A673 (cell line): Measurements from ENCODE around the gene ARHGAP26. TPM values are rescaled to one million over a fixed set of nuclear protein-coding genes. Genes with fewer than 3 reads are reported as not detected.
"Not testable (repeated sequence)": the region's sequence is repeated elsewhere in the genome, so short reads cannot be mapped to it uniquely, and the experiment has no call there.

Source experiments
- BruUV-seq: library from RNA; stranded (reverse); fragments of 400-500 nt; replicated peaks from 2 replicates; lab custom pipeline; 2021; lab: Mats Ljungman, UMichigan
- CTCF ChIA-PET: fragments of 300-600 bp; sonication (Branson Sonifier 250); formaldehyde crosslinking; loops from one replicate; lab custom pipeline; 2022; ENCODE audit warnings: antibody characterized with exemption; lab: Charles Lee
- POLR2A ChIA-PET: fragments of 300-600 bp; sonication (Branson Sonifier 250); formaldehyde crosslinking; loops from one replicate; lab custom pipeline; 2022; ENCODE audit warnings: antibody characterized with exemption; ENCODE audit not compliant: low non-redundant PET; lab: Charles Lee
- DNase-seq: peaks from one replicate; pipeline ENCODE4 v3.0.0-alpha.2; 2015; ENCODE audit warnings: low spot score
- H3K27ac ChIP-seq: fragments of 200-600 bp; sonication (generic); 2 replicates; pipeline ENCODE4 v1.5.1; 2016; ENCODE audit warnings: mixed run types, low read depth, mild to moderate bottlenecking, mixed read lengths, antibody characterized with exemption, low read length; ENCODE audit not compliant: poor library complexity, severe bottlenecking
- H3K27me3 ChIP-seq: fragments of 200-600 bp; sonication (generic); replicated peaks from 2 replicates; pipeline ENCODE4 v1.6.1; 2017; ENCODE audit warnings: mixed run types, low read depth, mild to moderate bottlenecking, mixed read lengths, antibody characterized with exemption, low read length; ENCODE audit not compliant: insufficient read depth, poor library complexity
- H3K36me3 ChIP-seq: fragments of 200-600 bp; sonication (generic); 2 replicates; pipeline ENCODE4 v1.6.1; 2016; ENCODE audit warnings: mixed run types, mild to moderate bottlenecking, mixed read lengths, antibody characterized with exemption, low read length; ENCODE audit not compliant: insufficient read depth, poor library complexity, severe bottlenecking
- H3K4me1 ChIP-seq: fragments of 200-600 bp; sonication (generic); 2 replicates; pipeline ENCODE4 v1.6.1; 2017; ENCODE audit warnings: mixed run types, mild to moderate bottlenecking, mixed read lengths, antibody characterized with exemption, low read length; ENCODE audit not compliant: insufficient read depth, poor library complexity, severe bottlenecking
- H3K4me3 ChIP-seq: fragments of 200-600 bp; sonication (generic); 2 replicates; pipeline ENCODE4 v1.5.1; 2016; ENCODE audit warnings: low read depth, mixed run types, mild to moderate bottlenecking, mixed read lengths, low read length; ENCODE audit not compliant: poor library complexity, severe bottlenecking
- H3K9me3 ChIP-seq: fragments of 200-600 bp; sonication (generic); 2 replicates; pipeline ENCODE4 v1.6.1; 2016; ENCODE audit warnings: mixed run types, low read depth, mild to moderate bottlenecking, mixed read lengths, antibody characterized with exemption, low read length; ENCODE audit not compliant: poor library complexity, severe bottlenecking
- EZH2 ChIP-seq: fragments of 200-600 bp; sonication (generic); IDR thresholded peaks from 2 replicates; pipeline ENCODE4 v1.6.1; 2017; ENCODE audit warnings: borderline replicate concordance, low read depth, mild to moderate bottlenecking, mixed read lengths, antibody characterized with exemption, low read length; ENCODE audit not compliant: poor library complexity, severe bottlenecking
- intact Hi-C: fragments of 100-400 bp; cut with micrococcal nuclease; formaldehyde crosslinking; loops from one replicate; pipeline ENCODE4 v1.10.0; 2022; ENCODE audit not compliant: unreplicated experiment
- total RNA-seq: library from RNA; stranded (reverse); gene quantifications from 2 replicates; pipeline ENCODE4 v1.2.3, GENCODE V29; 2021
- TF ChIP-seq, protein P1 (sequence below): fragments of 300-800, 200-600 bp; sonication (generic); conservative IDR thresholded peaks from 2 replicates; pipeline ENCODE4 v1.5.1; 2017; ENCODE audit warnings: low read depth, mild to moderate bottlenecking, antibody characterized with exemption, low read length, moderate library complexity, mixed read lengths

ARHGAP26 gene
- total RNA-seq, 1 experiment from 2014 or later: 25.5 TPM

- CTCF ChIA-PET: no interaction called here
- BruUV-seq: no TSS peak
Measured at GRCh38 chr5:143118222-143118621, 348.0 kb downstream of the ARHGAP26 start.

GRCh38 chr5:143118818-143119217 is 348.6 kb downstream of the ARHGAP26 start:
- H3K4me1 ChIP-seq, POLR2A ChIA-PET, H3K36me3 ChIP-seq, H3K9me3 ChIP-seq, H3K4me3 ChIP-seq, CTCF ChIA-PET, DNase-seq, BruUV-seq, H3K27me3 ChIP-seq, H3K27ac ChIP-seq, intact Hi-C loops: not testable (repeated sequence)

More at GRCh38 chr5:143118222-143118621, 348.0 kb downstream of the ARHGAP26 start:
- TF ChIP-seq EZH2: no peak
- TF ChIP-seq, protein P1, sequence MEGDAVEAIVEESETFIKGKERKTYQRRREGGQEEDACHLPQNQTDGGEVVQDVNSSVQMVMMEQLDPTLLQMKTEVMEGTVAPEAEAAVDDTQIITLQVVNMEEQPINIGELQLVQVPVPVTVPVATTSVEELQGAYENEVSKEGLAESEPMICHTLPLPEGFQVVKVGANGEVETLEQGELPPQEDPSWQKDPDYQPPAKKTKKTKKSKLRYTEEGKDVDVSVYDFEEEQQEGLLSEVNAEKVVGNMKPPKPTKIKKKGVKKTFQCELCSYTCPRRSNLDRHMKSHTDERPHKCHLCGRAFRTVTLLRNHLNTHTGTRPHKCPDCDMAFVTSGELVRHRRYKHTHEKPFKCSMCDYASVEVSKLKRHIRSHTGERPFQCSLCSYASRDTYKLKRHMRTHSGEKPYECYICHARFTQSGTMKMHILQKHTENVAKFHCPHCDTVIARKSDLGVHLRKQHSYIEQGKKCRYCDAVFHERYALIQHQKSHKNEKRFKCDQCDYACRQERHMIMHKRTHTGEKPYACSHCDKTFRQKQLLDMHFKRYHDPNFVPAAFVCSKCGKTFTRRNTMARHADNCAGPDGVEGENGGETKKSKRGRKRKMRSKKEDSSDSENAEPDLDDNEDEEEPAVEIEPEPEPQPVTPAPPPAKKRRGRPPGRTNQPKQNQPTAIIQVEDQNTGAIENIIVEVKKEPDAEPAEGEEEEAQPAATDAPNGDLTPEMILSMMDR: no peak
- H3K36me3 ChIP-seq: no peaks in the 10 kb centered on the region
- intact Hi-C loops: no loop called here
- no peaks in the 10 kb centered on the region for H3K4me1 ChIP-seq
- no peaks in the 10 kb centered on the region for H3K9me3 ChIP-seq
- H3K27me3 ChIP-seq: no peaks in the 10 kb centered on the region
- H3K4me3 ChIP-seq: no peak overlapping the region
- POLR2A ChIA-PET: no interaction called here
- no peak for DNase-seq
- no peak overlapping the region for H3K27ac ChIP-seq

GRCh38 chr5:143119291-143119769 is 349.2 kb downstream of the ARHGAP26 start:
- Histone ChIP-seq H3K27ac (no peak overlapping the region), H3K4me3 (no peak overlapping the region), H3K36me3 (no peaks in the 10 kb centered on the region), H3K4me1 (peaks cover under 1% of the 10 kb centered on the region), H3K9me3 (no peaks in the 10 kb centered on the region), H3K27me3 (no peaks in the 10 kb centered on the region)
- TF ChIP-seq EZH2: no peak
- TF ChIP-seq, protein P1: no peak
- no peak for DNase-seq
- BruUV-seq: no TSS peak
- intact Hi-C loops: no loop called here
- ChIA-PET POLR2A (no interaction called here), CTCF (no interaction called here)

DNA sequence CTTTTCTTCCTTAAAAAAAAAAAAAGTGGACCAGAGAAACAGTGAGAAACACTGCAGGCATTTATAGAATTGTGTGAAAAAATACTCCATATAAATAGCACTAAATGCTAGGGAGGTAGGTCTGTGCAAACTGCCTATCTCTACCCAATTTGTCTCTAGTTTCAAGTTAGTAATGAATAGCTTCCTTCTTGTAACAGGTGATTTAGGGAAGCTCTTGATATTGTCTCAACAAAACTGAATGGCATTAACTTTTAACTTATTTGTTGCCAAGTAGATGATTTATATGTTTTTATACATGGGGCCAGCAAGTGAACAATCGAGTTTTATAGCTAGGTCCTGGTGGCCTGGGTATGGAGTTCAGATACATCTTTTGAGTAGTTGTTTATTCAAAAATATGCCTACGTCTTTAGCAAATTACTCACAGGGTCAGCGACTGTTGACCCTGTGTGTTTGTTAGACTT is 349.7 kb downstream of the ARHGAP26 start:
- Histone ChIP-seq H3K27me3 (no peaks in the 10 kb centered on the region), H3K27ac (no peak overlapping the region), H3K9me3 (no peaks in the 10 kb centered on the region), H3K4me1 (peaks cover 6% of the 10 kb centered on the region), H3K4me3 (no peak overlapping the region), H3K36me3 (no peaks in the 10 kb centered on the region)
- TF ChIP-seq EZH2: no peak
- TF ChIP-seq, protein P1: no peak
- POLR2A ChIA-PET: no interaction called here
- no peak for DNase-seq
- intact Hi-C loops: no loop called here
- CTCF ChIA-PET: no interaction called here
- BruUV-seq: no TSS peak
